Measurements from ENCODE around the gene EPS8L3. TPM values are rescaled to one million over a fixed set of nuclear protein-coding genes. Genes with fewer than 3 reads are reported as not detected.

The EPS8L3 gene
- total RNA-seq, 1 experiment from 2014 or later: 0.17 TPM

DNA sequence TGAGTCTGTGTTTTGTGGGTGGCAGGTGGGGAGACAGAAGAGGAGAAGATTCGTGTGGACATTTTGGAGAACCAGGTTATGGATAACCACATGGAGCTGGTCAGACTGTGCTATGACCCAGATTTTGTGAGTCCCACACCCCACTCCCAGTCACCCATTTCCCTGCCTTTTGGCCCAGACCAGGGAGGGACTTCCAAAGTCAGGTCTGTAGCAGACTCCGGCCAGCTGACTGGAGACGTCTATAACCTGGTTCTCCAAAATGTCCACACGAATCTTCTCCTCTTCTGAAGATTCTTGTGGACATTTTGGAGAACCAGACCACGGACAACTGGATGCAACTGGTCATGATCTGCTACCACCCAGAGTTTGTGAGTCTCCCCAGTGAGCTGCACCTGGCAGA lies 50.1 kb downstream of the EPS8L3 start:
- no peak for DNase-seq (ENCODE audit: low spot score)
- Mint-ChIP-seq H3K27ac (no peak overlapping the region), H3K4me1 (no peaks in the 10 kb centered on the region), H3K9me3 (peaks cover 10% of the 10 kb centered on the region), H3K4me3 (no peak overlapping the region), H3K36me3 (peaks cover 9% of the 10 kb centered on the region; the same call in 1 of the 2 replicates), H3K27me3 (ENCODE audit: low read depth) (no peaks in the 10 kb centered on the region; the same call in 1 of the 2 replicates)
- ATAC-seq: no peak
- POLR2A ChIA-PET: no interaction called here
- TF ChIP-seq, protein P1, sequence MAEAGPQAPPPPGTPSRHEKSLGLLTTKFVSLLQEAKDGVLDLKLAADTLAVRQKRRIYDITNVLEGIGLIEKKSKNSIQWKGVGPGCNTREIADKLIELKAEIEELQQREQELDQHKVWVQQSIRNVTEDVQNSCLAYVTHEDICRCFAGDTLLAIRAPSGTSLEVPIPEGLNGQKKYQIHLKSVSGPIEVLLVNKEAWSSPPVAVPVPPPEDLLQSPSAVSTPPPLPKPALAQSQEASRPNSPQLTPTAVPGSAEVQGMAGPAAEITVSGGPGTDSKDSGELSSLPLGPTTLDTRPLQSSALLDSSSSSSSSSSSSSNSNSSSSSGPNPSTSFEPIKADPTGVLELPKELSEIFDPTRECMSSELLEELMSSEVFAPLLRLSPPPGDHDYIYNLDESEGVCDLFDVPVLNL (CRISPR knock-in tag; IDR thresholded peaks at IDR 0.05; ENCODE audit: borderline replicate concordance, low read depth): no peak
- TF ChIP-seq NFYB (CRISPR knock-in tag; conservative IDR thresholded peaks at IDR 0.05; ENCODE audit: low read depth) (no peak), OVOL2 (CRISPR knock-in tag; IDR thresholded peaks at IDR 0.05; ENCODE audit: borderline replicate concordance) (no peak), RORB (CRISPR knock-in tag; IDR thresholded peaks at IDR 0.05) (no peak), HMGA2 (CRISPR knock-in tag; IDR thresholded peaks at IDR 0.05) (no peak), JAZF1 (CRISPR knock-in tag; IDR thresholded peaks at IDR 0.05) (no peak), ZNF423 (CRISPR knock-in tag; IDR thresholded peaks at IDR 0.05) (no peak), FOXK1 (CRISPR knock-in tag; IDR thresholded peaks at IDR 0.05) (no peak), GABPB1 (CRISPR knock-in tag; IDR thresholded peaks at IDR 0.05) (no peak), ZNF416 (CRISPR knock-in tag; IDR thresholded peaks at IDR 0.05) (no peak), ZNF121 (CRISPR knock-in tag; IDR thresholded peaks at IDR 0.05) (no peak)
- TF ChIP-seq, protein P2, sequence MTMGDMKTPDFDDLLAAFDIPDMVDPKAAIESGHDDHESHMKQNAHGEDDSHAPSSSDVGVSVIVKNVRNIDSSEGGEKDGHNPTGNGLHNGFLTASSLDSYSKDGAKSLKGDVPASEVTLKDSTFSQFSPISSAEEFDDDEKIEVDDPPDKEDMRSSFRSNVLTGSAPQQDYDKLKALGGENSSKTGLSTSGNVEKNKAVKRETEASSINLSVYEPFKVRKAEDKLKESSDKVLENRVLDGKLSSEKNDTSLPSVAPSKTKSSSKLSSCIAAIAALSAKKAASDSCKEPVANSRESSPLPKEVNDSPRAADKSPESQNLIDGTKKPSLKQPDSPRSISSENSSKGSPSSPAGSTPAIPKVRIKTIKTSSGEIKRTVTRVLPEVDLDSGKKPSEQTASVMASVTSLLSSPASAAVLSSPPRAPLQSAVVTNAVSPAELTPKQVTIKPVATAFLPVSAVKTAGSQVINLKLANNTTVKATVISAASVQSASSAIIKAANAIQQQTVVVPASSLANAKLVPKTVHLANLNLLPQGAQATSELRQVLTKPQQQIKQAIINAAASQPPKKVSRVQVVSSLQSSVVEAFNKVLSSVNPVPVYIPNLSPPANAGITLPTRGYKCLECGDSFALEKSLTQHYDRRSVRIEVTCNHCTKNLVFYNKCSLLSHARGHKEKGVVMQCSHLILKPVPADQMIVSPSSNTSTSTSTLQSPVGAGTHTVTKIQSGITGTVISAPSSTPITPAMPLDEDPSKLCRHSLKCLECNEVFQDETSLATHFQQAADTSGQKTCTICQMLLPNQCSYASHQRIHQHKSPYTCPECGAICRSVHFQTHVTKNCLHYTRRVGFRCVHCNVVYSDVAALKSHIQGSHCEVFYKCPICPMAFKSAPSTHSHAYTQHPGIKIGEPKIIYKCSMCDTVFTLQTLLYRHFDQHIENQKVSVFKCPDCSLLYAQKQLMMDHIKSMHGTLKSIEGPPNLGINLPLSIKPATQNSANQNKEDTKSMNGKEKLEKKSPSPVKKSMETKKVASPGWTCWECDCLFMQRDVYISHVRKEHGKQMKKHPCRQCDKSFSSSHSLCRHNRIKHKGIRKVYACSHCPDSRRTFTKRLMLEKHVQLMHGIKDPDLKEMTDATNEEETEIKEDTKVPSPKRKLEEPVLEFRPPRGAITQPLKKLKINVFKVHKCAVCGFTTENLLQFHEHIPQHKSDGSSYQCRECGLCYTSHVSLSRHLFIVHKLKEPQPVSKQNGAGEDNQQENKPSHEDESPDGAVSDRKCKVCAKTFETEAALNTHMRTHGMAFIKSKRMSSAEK (CRISPR knock-in tag; IDR thresholded peaks at IDR 0.05; ENCODE audit: borderline replicate concordance): no peak
- TF ChIP-seq, protein P3, sequence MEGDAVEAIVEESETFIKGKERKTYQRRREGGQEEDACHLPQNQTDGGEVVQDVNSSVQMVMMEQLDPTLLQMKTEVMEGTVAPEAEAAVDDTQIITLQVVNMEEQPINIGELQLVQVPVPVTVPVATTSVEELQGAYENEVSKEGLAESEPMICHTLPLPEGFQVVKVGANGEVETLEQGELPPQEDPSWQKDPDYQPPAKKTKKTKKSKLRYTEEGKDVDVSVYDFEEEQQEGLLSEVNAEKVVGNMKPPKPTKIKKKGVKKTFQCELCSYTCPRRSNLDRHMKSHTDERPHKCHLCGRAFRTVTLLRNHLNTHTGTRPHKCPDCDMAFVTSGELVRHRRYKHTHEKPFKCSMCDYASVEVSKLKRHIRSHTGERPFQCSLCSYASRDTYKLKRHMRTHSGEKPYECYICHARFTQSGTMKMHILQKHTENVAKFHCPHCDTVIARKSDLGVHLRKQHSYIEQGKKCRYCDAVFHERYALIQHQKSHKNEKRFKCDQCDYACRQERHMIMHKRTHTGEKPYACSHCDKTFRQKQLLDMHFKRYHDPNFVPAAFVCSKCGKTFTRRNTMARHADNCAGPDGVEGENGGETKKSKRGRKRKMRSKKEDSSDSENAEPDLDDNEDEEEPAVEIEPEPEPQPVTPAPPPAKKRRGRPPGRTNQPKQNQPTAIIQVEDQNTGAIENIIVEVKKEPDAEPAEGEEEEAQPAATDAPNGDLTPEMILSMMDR (IDR thresholded peaks at IDR 0.05): no peak
- TF ChIP-seq, protein P4, sequence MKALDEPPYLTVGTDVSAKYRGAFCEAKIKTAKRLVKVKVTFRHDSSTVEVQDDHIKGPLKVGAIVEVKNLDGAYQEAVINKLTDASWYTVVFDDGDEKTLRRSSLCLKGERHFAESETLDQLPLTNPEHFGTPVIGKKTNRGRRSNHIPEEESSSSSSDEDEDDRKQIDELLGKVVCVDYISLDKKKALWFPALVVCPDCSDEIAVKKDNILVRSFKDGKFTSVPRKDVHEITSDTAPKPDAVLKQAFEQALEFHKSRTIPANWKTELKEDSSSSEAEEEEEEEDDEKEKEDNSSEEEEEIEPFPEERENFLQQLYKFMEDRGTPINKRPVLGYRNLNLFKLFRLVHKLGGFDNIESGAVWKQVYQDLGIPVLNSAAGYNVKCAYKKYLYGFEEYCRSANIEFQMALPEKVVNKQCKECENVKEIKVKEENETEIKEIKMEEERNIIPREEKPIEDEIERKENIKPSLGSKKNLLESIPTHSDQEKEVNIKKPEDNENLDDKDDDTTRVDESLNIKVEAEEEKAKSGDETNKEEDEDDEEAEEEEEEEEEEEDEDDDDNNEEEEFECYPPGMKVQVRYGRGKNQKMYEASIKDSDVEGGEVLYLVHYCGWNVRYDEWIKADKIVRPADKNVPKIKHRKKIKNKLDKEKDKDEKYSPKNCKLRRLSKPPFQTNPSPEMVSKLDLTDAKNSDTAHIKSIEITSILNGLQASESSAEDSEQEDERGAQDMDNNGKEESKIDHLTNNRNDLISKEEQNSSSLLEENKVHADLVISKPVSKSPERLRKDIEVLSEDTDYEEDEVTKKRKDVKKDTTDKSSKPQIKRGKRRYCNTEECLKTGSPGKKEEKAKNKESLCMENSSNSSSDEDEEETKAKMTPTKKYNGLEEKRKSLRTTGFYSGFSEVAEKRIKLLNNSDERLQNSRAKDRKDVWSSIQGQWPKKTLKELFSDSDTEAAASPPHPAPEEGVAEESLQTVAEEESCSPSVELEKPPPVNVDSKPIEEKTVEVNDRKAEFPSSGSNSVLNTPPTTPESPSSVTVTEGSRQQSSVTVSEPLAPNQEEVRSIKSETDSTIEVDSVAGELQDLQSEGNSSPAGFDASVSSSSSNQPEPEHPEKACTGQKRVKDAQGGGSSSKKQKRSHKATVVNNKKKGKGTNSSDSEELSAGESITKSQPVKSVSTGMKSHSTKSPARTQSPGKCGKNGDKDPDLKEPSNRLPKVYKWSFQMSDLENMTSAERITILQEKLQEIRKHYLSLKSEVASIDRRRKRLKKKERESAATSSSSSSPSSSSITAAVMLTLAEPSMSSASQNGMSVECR (CRISPR knock-in tag; IDR thresholded peaks at IDR 0.05; ENCODE audit: borderline replicate concordance): no peak
- CTCF ChIA-PET: interaction anchor here (1.0 kb wide), 1 partner anchor 73 kb away, joined by 3 read pairs; no protein-coding TSS in a partner anchor
